Loucy (cell line): ENCODE results near the gene STON2.

Experiments
- CTCF ChIP-seq: fragments of 200-600 bp; sonication (generic); conservative IDR thresholded peaks from 2 replicates; pipeline ENCODE4 v1.5.1; 2014; ENCODE audit warnings: mild to moderate bottlenecking, antibody characterized with exemption, low read length
- EZH2phosphoT487 ChIP-seq: fragments of 200-600 bp; IDR thresholded peaks from 2 replicates; pipeline ENCODE4 v1.6.1; 2018; ENCODE audit warnings: antibody characterized with exemption, mild to moderate bottlenecking, moderate library complexity, borderline replicate concordance

- TF ChIP-seq CTCF (no peak), EZH2phosphoT487 (no peak)
Observed at GRCh38 chr14:81286574-81287370, 113.4 kb downstream of the STON2 start.
